HG02678 (cell line): ENCODE measurements around the gene LIG1.
"Not testable (repeated sequence)": the region's sequence is repeated elsewhere in the genome, so short reads cannot be mapped to it uniquely, and the experiment has no call there.

ENCODE experiments used
- ATAC-seq: cut with Tn5 transposase; IDR thresholded peaks from one replicate; pipeline ENCODE4 v1.9.1; 2021; ENCODE audit warnings: mild to moderate bottlenecking, moderate library complexity; ENCODE audit not compliant: unreplicated experiment

LIG1 gene

GRCh38 chr19:48085904-48086864, 84.0 kb downstream of the LIG1 start:
- ATAC-seq: no peak

- ATAC-seq: no peak
Measured at GRCh38 chr19:48085076-48085475, 85.1 kb downstream of the LIG1 start.

- no peak for ATAC-seq
Measured at GRCh38 chr19:48081106-48081505, 89.0 kb downstream of the LIG1 start.

- ATAC-seq: not testable (repeated sequence)
Measured at GRCh38 chr19:48070177-48070769, 99.9 kb downstream of the LIG1 start.

- no peak for ATAC-seq
Measured at GRCh38 chr19:48069435-48069834, 100.7 kb downstream of the LIG1 start.
